CD4-positive, alpha-beta T cell (primary cell): ENCODE measurements around the gene SNX1. TPM values are rescaled to one million over a fixed set of nuclear protein-coding genes. Genes with fewer than 3 reads are reported as not detected.
A peak's percentile ranks its signal among the peaks of the same experiment; 100 is the strongest.

Experiments used
- ATAC-seq: fragments of 200-7000 bp; cut with Tn5 transposase; one replicate; pipeline ENCODE4 v1.10.0; 2022; ENCODE audit warnings: mild to moderate bottlenecking; ENCODE audit not compliant: poor library complexity
- CTCF ChIA-PET: fragments of 350-600 bp; sonication (Branson Sonifier 250); formaldehyde crosslinking; loops from one replicate; lab custom pipeline; 2021; ENCODE audit warnings: antibody characterized with exemption, inconsistent platforms; lab: Charles Lee
- POLR2A ChIA-PET: fragments of 350-600 bp; sonication (Branson Sonifier 250); formaldehyde crosslinking; loops from one replicate; lab custom pipeline; 2021; ENCODE audit warnings: antibody characterized with exemption, inconsistent platforms; lab: Charles Lee
- DNase-seq, 14 experiments: peaks; one replicate each; pipeline ENCODE4 v3.0.0-alpha.2; 2013 to 2020; ENCODE audit warnings: mixed read lengths in 2 of 14
- H3K27ac ChIP-seq, 2 donors: one replicate each; pipeline versions ENCODE4 v1.5.1 to v1.7.0; 2013; ENCODE audit warnings: low read length in 2 of 2, low read depth in 1 of 2, mild to moderate bottlenecking in 1 of 2
- H3K27me3 ChIP-seq, 2 experiments: 1 replicate in 1 of 2; 2 replicates in 1 of 2; pipeline versions ENCODE4 v1.6.1 to v1.7.0; 2013; ENCODE audit warnings: low read length in 2 of 2, control low read depth in 1 of 2, mild to moderate bottlenecking in 1 of 2, moderate library complexity in 1 of 2; ENCODE audit not compliant: insufficient read depth in 2 of 2, control insufficient read depth in 1 of 2
- H3K36me3 ChIP-seq: one replicate; pipeline ENCODE4 v1.6.1; 2013; ENCODE audit warnings: low read length, control low read depth; ENCODE audit not compliant: insufficient read depth
- H3K4me1 ChIP-seq: one replicate; pipeline ENCODE4 v1.6.1; 2013; ENCODE audit warnings: low read length, control low read depth; ENCODE audit not compliant: insufficient read depth
- H3K4me3 ChIP-seq: one replicate; pipeline ENCODE4 v1.5.1; 2013; ENCODE audit warnings: mild to moderate bottlenecking, low read length, moderate library complexity
- H3K9me3 ChIP-seq, 2 experiments: 1 replicate in 1 of 2; 2 replicates in 1 of 2; pipeline versions ENCODE4 v1.6.1 to v1.7.0; 2013; ENCODE audit warnings: low read length in 2 of 2, mild to moderate bottlenecking in 2 of 2, control low read depth in 1 of 2, moderate library complexity in 1 of 2; ENCODE audit not compliant: control insufficient read depth in 1 of 2, insufficient read depth in 1 of 2
- H3K27ac Mint-ChIP-seq: one replicate; pipeline ENCODE4 v1.8.0; 2020; ENCODE audit warnings: mixed read lengths
- H3K27me3 Mint-ChIP-seq: one replicate; pipeline ENCODE4 v1.8.0; 2021; ENCODE audit warnings: mixed read lengths
- H3K36me3 Mint-ChIP-seq: one replicate; pipeline ENCODE4 v1.8.0; 2021; ENCODE audit warnings: low read depth, mixed read lengths
- H3K4me1 Mint-ChIP-seq: one replicate; pipeline ENCODE4 v1.8.0; 2021; ENCODE audit warnings: low read depth, mixed read lengths
- H3K4me3 Mint-ChIP-seq: one replicate; pipeline ENCODE4 v1.8.0; 2020; ENCODE audit warnings: mild to moderate bottlenecking, mixed read lengths
- H3K9me3 Mint-ChIP-seq: one replicate; pipeline ENCODE4 v1.8.0; 2020; ENCODE audit warnings: mixed read lengths
- CTCF ChIP-seq: fragments of 200-600 bp; IDR thresholded peaks from one replicate; pipeline ENCODE4 v1.8.0; 2022; ENCODE audit warnings: antibody characterized with exemption, mild to moderate bottlenecking
- intact Hi-C, 2 experiments: fragments of 100-400 bp; cut with DNase I in 1 of 2; cut with micrococcal nuclease in 1 of 2; formaldehyde crosslinking; loops; one replicate each; pipeline versions ENCODE4 v1.15.1 to v1.9.0; 2023 to 2025; cut with DNase I, micrococcal nuclease
- total RNA-seq, 174 experiments: library from RNA in 2 of 174; stranded (reverse) in 2 of 174; gene quantifications; one replicate each; pipeline ENCODE4 v1.2.3 and lab custom pipeline; 2021 to 2026

SNX1 gene
- total RNA-seq, 2 experiments from 2014 or later = 57.0 to 61.1 TPM

- ChIA-PET CTCF (no interaction called here), POLR2A (no interaction called here)
- no peak for ATAC-seq
- no peaks in the 10 kb centered on the region for H3K9me3 ChIP-seq
- Mint-ChIP-seq H3K27me3 (no peaks in the 10 kb centered on the region), H3K9me3 (no peaks in the 10 kb centered on the region), H3K36me3 (peaks cover 34% of the 10 kb centered on the region), H3K4me1 (peaks cover under 1% of the 10 kb centered on the region), H3K4me3 (no peak overlapping the region), H3K27ac (no peak overlapping the region)
- H3K27ac ChIP-seq = no peak overlapping the region
- no peak for TF ChIP-seq CTCF
- no peak for DNase-seq
- no peaks in the 10 kb centered on the region for H3K4me1 ChIP-seq
- intact Hi-C loops = no loop called here
- H3K4me3 ChIP-seq = no peak overlapping the region
- peaks cover 37% of the 10 kb centered on the region for H3K36me3 ChIP-seq
- H3K27me3 ChIP-seq = no peaks in the 10 kb centered on the region
Measured at GRCh38 chr15:64082757-64083156, 13.0 kb upstream of the SNX1 start.

GRCh38 chr15:64089543-64090280 lies 6.1 kb upstream of the SNX1 start:
- no peak for ATAC-seq
- DNase-seq = peak in 2 of 14 experiments; percentile 32 to 56
- peaks cover 17% of the 10 kb centered on the region for H3K36me3 ChIP-seq
- Mint-ChIP-seq H3K4me3 (no peak overlapping the region), H3K4me1 (peaks cover 41% of the 10 kb centered on the region), H3K9me3 (no peaks in the 10 kb centered on the region), H3K27me3 (no peaks in the 10 kb centered on the region), H3K27ac (no peak overlapping the region), H3K36me3 (peaks cover 46% of the 10 kb centered on the region)
- H3K27ac ChIP-seq = no peak overlapping the region
- ChIA-PET CTCF (interaction anchor here (0.9 to 1.2 kb wide), 2 partner anchors 12 to 64 kb away, joined by 3 read pairs; no protein-coding TSS in a partner anchor), POLR2A (interaction anchor here (0.6 kb wide), 1 partner anchor 360 kb away, joined by 5 read pairs; no protein-coding TSS in a partner anchor)
- H3K27me3 ChIP-seq = no peaks in the 10 kb centered on the region
- TF ChIP-seq CTCF = no peak
- no peaks in the 10 kb centered on the region for H3K9me3 ChIP-seq
- intact Hi-C loops = loop anchor here (10.0 kb wide), 9 partner anchors 255 to 1045 kb away; partner anchors contain the start of genes APH1B (in 1 of the 2), CSNK1G1 (in 1 of the 2), HERC1 (in 1 of the 2) and PCLAF (in 1 of the 2)
- peaks cover 28% of the 10 kb centered on the region for H3K4me1 ChIP-seq
- H3K4me3 ChIP-seq = no peak overlapping the region

GRCh38 chr15:64090527-64090926 lies 5.3 kb upstream of the SNX1 start:
- Mint-ChIP-seq H3K27me3 (no peaks in the 10 kb centered on the region), H3K4me1 (peaks cover 49% of the 10 kb centered on the region), H3K9me3 (no peaks in the 10 kb centered on the region), H3K4me3 (peak overlapping the region; percentile 27), H3K27ac (no peak overlapping the region), H3K36me3 (peaks cover 46% of the 10 kb centered on the region)
- Histone ChIP-seq H3K4me1 (peaks cover 36% of the 10 kb centered on the region), H3K27me3 (no peaks in the 10 kb centered on the region), H3K36me3 (peaks cover 14% of the 10 kb centered on the region), H3K4me3 (no peak overlapping the region), H3K9me3 (no peaks in the 10 kb centered on the region), H3K27ac (no peak overlapping the region)
- POLR2A ChIA-PET = no interaction called here
- CTCF ChIA-PET = interaction anchor here (1.2 kb wide), 1 partner anchor 63 kb away, joined by 3 read pairs; no protein-coding TSS in a partner anchor
- intact Hi-C loops = loop anchor here (10.0 kb wide), 9 partner anchors 256 to 1046 kb away; partner anchors contain the start of genes APH1B (in 1 of the 2), CSNK1G1 (in 1 of the 2), HERC1 (in 1 of the 2) and PCLAF (in 1 of the 2)
- TF ChIP-seq CTCF = no peak
- peak in 2 of 14 experiments; percentile 45 to 53 for DNase-seq
- ATAC-seq = no peak
